ENCODE results near the gene TNK1.

DNA sequence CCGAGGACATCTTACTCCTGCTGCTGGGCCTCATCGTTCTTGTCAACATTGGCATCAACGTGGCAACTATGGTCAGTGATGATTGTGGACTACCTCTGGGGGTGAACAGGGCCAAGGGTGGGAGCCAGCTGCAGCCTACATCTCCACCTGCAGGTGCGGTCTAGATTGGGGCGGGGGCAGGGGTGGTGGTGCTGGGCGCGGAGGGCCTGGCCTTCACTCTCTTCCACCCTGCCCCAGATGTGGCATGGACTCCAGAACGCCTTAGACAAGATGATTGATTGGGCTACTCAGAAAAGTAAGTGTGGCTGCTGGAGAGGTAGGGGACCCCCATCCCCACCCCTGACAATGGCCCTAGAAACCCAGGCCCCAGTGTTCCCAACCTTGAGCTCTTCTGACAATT is 44.9 kb downstream of the TNK1 start:
- no peak for TF ChIP-seq MYC (IDR thresholded peaks at IDR 0.05; ENCODE audit: low read depth, low read length)
- TF ChIP-seq, protein P1, sequence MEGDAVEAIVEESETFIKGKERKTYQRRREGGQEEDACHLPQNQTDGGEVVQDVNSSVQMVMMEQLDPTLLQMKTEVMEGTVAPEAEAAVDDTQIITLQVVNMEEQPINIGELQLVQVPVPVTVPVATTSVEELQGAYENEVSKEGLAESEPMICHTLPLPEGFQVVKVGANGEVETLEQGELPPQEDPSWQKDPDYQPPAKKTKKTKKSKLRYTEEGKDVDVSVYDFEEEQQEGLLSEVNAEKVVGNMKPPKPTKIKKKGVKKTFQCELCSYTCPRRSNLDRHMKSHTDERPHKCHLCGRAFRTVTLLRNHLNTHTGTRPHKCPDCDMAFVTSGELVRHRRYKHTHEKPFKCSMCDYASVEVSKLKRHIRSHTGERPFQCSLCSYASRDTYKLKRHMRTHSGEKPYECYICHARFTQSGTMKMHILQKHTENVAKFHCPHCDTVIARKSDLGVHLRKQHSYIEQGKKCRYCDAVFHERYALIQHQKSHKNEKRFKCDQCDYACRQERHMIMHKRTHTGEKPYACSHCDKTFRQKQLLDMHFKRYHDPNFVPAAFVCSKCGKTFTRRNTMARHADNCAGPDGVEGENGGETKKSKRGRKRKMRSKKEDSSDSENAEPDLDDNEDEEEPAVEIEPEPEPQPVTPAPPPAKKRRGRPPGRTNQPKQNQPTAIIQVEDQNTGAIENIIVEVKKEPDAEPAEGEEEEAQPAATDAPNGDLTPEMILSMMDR (IDR thresholded peaks at IDR 0.05; ENCODE audit: low read depth, low read length) = no peak

Measured in NB4 (cell line).